T-helper 2 cell treated with Interferon-gamma antibody and Interleukin-4, amounts not matched to agents 5 μg/mL and 100 μg/mL, for 36 hours (primary cell): ENCODE measurements around the gene CHD1L.
"Not testable (repeated sequence)": the region's sequence is repeated elsewhere in the genome, so short reads cannot be mapped to it uniquely, and the experiment has no call there.

Experiments used
- DNase-seq: peaks from one replicate; pipeline ENCODE4 v3.0.0; 2021; ENCODE audit warnings: low spot score
- H3K27ac Mint-ChIP-seq: one replicate; pipeline ENCODE4 v1.8.0; 2021; ENCODE audit warnings: mild to moderate bottlenecking, mixed read lengths
- H3K27me3 Mint-ChIP-seq: one replicate; pipeline ENCODE4 v1.8.0; 2021; ENCODE audit warnings: low read depth, mixed read lengths
- H3K36me3 Mint-ChIP-seq: one replicate; pipeline ENCODE4 v1.8.0; 2021; ENCODE audit warnings: low read depth, mixed read lengths
- H3K4me1 Mint-ChIP-seq: one replicate; pipeline ENCODE4 v1.8.0; 2021; ENCODE audit warnings: low read depth, mixed read lengths
- H3K4me3 Mint-ChIP-seq: one replicate; pipeline ENCODE4 v1.8.0; 2022; ENCODE audit warnings: mild to moderate bottlenecking, moderate library complexity, mixed read lengths
- H3K9me3 Mint-ChIP-seq: one replicate; pipeline ENCODE4 v1.8.0; 2021; ENCODE audit warnings: mixed read lengths

Gene CHD1L

DNA sequence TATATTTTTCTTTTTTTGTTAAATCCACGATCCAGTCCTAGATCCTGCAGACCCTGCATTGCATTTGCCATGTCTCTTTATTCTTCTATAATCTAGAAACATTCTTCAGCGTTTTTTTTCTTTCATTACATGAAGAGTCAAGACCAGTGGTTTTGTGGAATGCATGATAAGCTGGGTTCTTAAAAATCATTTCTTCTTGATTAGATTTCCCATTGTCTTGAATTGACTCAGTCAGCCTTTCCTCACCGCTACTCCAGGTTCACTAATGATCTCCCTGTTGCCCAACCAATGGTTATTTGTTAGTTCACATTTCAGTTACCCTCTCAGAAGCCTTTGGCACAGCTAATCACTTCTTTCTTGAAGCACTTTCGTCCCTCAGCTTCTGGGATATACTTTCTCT, 25.2 kb downstream of the CHD1L start:
- DNase-seq = no peak
- Mint-ChIP-seq H3K4me3 (no peak overlapping the region), H3K27me3 (no peaks in the 10 kb centered on the region), H3K36me3 (peaks cover 46% of the 10 kb centered on the region), H3K27ac (no peak overlapping the region), H3K4me1 (peaks cover 2% of the 10 kb centered on the region), H3K9me3 (no peaks in the 10 kb centered on the region)

DNA sequence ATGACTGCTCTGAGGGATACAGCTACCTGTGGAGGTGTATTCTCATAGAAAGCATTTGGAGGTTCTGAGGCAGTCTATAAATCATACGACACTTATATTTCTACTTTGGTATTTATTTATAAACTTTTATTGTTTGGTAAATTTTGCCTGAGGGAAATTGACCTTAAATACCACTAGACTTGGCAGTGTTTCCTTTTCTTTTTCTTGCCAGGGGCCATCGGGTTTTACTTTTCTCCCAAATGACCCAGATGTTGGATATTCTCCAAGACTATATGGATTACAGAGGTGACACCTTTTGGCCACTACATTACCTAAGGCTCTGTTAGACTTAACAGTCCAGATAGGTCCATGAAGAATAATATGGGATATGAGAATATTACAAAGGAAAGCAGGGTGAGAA, 28.2 kb downstream of the CHD1L start:
- Mint-ChIP-seq H3K27ac (no peak overlapping the region), H3K9me3 (no peaks in the 10 kb centered on the region), H3K4me3 (no peak overlapping the region), H3K27me3 (no peaks in the 10 kb centered on the region), H3K36me3 (peaks cover 53% of the 10 kb centered on the region), H3K4me1 (peaks cover 7% of the 10 kb centered on the region)
- no peak for DNase-seq

DNA sequence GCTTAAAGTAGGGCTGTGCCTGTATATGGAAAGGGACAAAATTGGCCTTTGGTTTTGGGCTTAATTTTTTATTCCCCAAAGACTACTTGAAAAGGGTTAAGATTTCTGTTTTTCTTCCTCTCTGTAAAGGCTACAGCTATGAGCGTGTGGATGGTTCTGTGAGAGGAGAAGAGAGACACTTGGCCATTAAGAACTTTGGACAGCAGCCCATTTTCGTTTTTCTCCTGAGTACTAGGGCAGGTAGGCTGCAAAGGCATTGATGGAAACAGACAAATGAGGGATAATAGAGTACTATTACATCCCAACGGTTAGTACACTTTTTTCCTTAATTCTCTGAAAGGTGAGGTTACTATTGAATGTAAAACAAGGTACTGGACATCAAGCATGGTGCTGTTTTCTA, 29.6 kb downstream of the CHD1L start:
- Mint-ChIP-seq H3K27me3 (no peaks in the 10 kb centered on the region), H3K9me3 (no peaks in the 10 kb centered on the region), H3K27ac (no peak overlapping the region), H3K4me3 (no peak overlapping the region), H3K36me3 (peaks cover 53% of the 10 kb centered on the region), H3K4me1 (peaks cover 6% of the 10 kb centered on the region)
- no peak for DNase-seq

GRCh38 chr1:147273409-147274336, 31.2 kb downstream of the CHD1L start:
- Mint-ChIP-seq H3K27ac (no peak overlapping the region), H3K9me3 (no peaks in the 10 kb centered on the region), H3K4me1 (peaks cover 6% of the 10 kb centered on the region), H3K36me3 (peaks cover 49% of the 10 kb centered on the region), H3K27me3 (no peaks in the 10 kb centered on the region), H3K4me3 (no peak overlapping the region)
- no peak for DNase-seq

- no peaks in the 10 kb centered on the region for H3K9me3 Mint-ChIP-seq
Measured at GRCh38 chr1:147281950-147282349, 39.5 kb downstream of the CHD1L start.

DNA sequence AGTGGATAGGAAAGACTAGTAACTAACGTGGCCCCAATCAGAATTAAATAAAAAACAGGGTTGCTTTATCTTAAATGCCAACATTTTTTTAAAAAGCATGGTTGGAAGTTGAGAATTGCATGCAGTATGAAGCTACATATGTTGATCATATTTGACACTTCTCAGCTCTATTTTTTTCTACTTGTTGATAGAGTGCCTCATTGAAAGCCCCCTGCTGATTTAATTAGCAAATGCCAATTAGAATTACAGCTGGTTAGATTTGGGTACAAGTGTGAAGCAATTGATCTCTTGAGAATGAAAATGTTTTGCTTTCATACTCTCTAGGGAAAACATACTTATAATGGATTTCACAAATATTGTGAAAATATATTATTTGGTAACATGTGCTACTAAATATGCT, 40.5 kb downstream of the CHD1L start:
- no peak overlapping the region for H3K27ac Mint-ChIP-seq
- no peaks in the 10 kb centered on the region for H3K4me1 Mint-ChIP-seq
- H3K4me3 Mint-ChIP-seq = no peak overlapping the region
- H3K9me3 Mint-ChIP-seq = no peaks in the 10 kb centered on the region
- no peaks in the 10 kb centered on the region for H3K27me3 Mint-ChIP-seq
- peaks cover 39% of the 10 kb centered on the region for H3K36me3 Mint-ChIP-seq
- no peak for DNase-seq

More at GRCh38 chr1:147281950-147282349, 39.5 kb downstream of the CHD1L start:
- Mint-ChIP-seq H3K4me3 (no peak overlapping the region), H3K27ac (no peak overlapping the region), H3K36me3 (peaks cover 38% of the 10 kb centered on the region), H3K27me3 (no peaks in the 10 kb centered on the region), H3K4me1 (no peaks in the 10 kb centered on the region)
- no peak for DNase-seq

GRCh38 chr1:147287133-147287865, 44.8 kb downstream of the CHD1L start:
- peaks cover 4% of the 10 kb centered on the region for H3K4me1 Mint-ChIP-seq
- peaks cover 75% of the 10 kb centered on the region for H3K36me3 Mint-ChIP-seq
- no peaks in the 10 kb centered on the region for H3K27me3 Mint-ChIP-seq
- no peak overlapping the region for H3K27ac Mint-ChIP-seq
- no peak for DNase-seq
- no peak overlapping the region for H3K4me3 Mint-ChIP-seq
- no peaks in the 10 kb centered on the region for H3K9me3 Mint-ChIP-seq

- no peak for DNase-seq
- Mint-ChIP-seq H3K4me1 (peaks cover 4% of the 10 kb centered on the region), H3K9me3 (peaks cover 14% of the 10 kb centered on the region), H3K27me3 (no peaks in the 10 kb centered on the region), H3K27ac (no peak overlapping the region), H3K36me3 (peaks cover 94% of the 10 kb centered on the region), H3K4me3 (no peak overlapping the region)
Measured at GRCh38 chr1:147292012-147292411, 49.5 kb downstream of the CHD1L start.

- H3K9me3 Mint-ChIP-seq = peaks cover 21% of the 10 kb centered on the region
Measured at GRCh38 chr1:147292631-147293251, 50.3 kb downstream of the CHD1L start.

GRCh38 chr1:147297438-147297837, 55.0 kb downstream of the CHD1L start:
- Mint-ChIP-seq H3K36me3 (peaks cover 66% of the 10 kb centered on the region), H3K9me3 (peaks cover 48% of the 10 kb centered on the region), H3K4me3 (no peak overlapping the region), H3K27me3 (no peaks in the 10 kb centered on the region), H3K27ac (no peak overlapping the region), H3K4me1 (no peaks in the 10 kb centered on the region)
- DNase-seq = no peak

More at GRCh38 chr1:147292631-147293251, 50.3 kb downstream of the CHD1L start:
- Mint-ChIP-seq H3K4me3 (no peak overlapping the region), H3K36me3 (peaks cover 95% of the 10 kb centered on the region), H3K27me3 (no peaks in the 10 kb centered on the region), H3K27ac (no peak overlapping the region), H3K4me1 (peaks cover 4% of the 10 kb centered on the region)
- no peak for DNase-seq

GRCh38 chr1:147305803-147306202, 63.3 kb downstream of the CHD1L start:
- not testable (repeated sequence) for H3K36me3 Mint-ChIP-seq, DNase-seq, H3K4me1 Mint-ChIP-seq, H3K27ac Mint-ChIP-seq, H3K27me3 Mint-ChIP-seq, H3K4me3 Mint-ChIP-seq
- H3K9me3 Mint-ChIP-seq = peaks cover 74% of the 10 kb centered on the region

DNA sequence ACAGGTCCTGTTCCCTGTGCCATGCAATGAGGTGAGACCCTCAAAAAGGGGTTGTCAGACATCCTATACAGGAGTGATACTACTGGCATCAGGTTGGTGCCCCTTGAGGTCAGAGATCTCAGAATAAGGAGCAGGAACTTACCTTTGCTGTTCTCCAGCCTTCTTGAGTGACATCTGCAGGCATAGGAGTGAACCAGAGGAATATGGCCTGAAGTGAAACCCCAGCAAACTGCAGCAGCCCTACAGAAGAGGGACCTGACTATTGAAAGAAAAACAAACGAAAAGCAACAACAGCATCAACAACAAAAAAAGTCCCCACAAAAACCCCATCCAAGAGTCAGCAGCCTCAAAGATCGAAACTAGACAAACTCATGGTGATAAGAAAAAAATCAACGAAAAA, 74.5 kb downstream of the CHD1L start:
- no peak overlapping the region for H3K27ac Mint-ChIP-seq
- H3K36me3 Mint-ChIP-seq = no peaks in the 10 kb centered on the region
- no peaks in the 10 kb centered on the region for H3K27me3 Mint-ChIP-seq
- H3K4me1 Mint-ChIP-seq = no peaks in the 10 kb centered on the region
- H3K4me3 Mint-ChIP-seq = no peak overlapping the region
- DNase-seq = no peak
- H3K9me3 Mint-ChIP-seq = no peaks in the 10 kb centered on the region

DNA sequence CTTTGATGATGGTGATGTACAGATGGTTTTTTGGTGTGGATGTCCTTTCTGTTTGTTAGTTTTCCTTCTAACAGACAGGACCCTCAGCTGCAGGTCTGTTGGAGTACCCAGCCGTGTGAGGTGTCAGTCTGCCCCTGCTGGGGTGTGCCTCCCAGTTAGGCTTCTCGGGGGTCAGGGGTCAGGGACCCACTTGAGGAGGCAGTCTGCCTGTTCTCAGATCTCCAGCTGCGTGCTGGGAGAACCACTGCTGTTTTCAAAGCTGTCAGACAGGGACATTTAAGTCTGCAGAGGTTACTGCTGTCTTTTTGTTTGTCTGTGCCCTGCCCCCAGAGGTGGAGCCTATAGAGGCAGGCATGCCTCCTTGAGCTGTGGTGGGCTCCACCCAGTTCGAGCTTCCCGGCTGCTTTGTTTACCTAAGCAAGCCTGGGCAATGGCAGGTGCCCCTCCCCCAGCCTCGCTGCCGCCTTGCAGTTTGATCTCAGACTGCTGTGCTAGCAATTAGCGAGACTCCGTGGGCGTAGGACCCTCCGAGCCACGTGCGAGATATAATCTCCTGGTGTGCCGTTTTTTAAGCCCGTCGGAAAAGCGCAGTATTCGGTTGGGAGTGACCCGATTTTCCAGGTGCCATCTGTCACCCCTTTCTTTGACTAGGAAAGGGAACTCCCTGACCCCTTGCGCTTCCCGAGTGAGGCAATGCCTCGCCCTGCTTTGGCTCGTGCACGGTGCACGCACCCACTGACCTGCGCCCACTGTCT, 84.6 kb downstream of the CHD1L start:
- H3K4me3 Mint-ChIP-seq, H3K27me3 Mint-ChIP-seq, H3K36me3 Mint-ChIP-seq, H3K4me1 Mint-ChIP-seq, H3K9me3 Mint-ChIP-seq, H3K27ac Mint-ChIP-seq, DNase-seq: not testable (repeated sequence)
